SK-N-SH treated with all-trans-retinoic acid at 6 μM for 48 hours (cell line): Measurements from ENCODE around the gene PADI2.

Experiments
- ISL1 ChIP-seq: fragments of 250-450 bp; sonication (Bioruptor Pico); IDR thresholded peaks from 2 replicates; pipeline ENCODE4 v2.1.2; 2022; ENCODE audit warnings: mild to moderate bottlenecking, moderate library complexity
- OSR1 ChIP-seq: fragments of 250-450 bp; sonication (Bioruptor Pico); IDR thresholded peaks from 2 replicates; pipeline ENCODE4 v1.8.0; 2022; ENCODE audit warnings: moderate library complexity, mild to moderate bottlenecking, inconsistent platforms
- PPARA ChIP-seq: fragments of 250-450 bp; sonication (Bioruptor Pico); IDR thresholded peaks from 2 replicates; pipeline ENCODE4 v1.5.0; 2020; ENCODE audit warnings: mild to moderate bottlenecking, borderline replicate concordance
- ZC3H10 ChIP-seq: fragments of 250-450 bp; sonication (Bioruptor Pico); IDR thresholded peaks from 2 replicates; pipeline ENCODE4 v1.5.1; 2021; ENCODE audit warnings: mild to moderate bottlenecking, moderate library complexity
- ZFP3 ChIP-seq: fragments of 250-450 bp; sonication (Bioruptor Pico); IDR thresholded peaks from 2 replicates; pipeline ENCODE4 v1.5.0; 2020; ENCODE audit warnings: mild to moderate bottlenecking, moderate library complexity
- ZFP30 ChIP-seq: fragments of 450-650 bp; formaldehyde crosslinking; IDR thresholded peaks from 2 replicates; pipeline ENCODE4 v1.5.0; 2022; ENCODE audit warnings: mild to moderate bottlenecking, moderate library complexity
- ZNF8 ChIP-seq: fragments of 450-650 bp; formaldehyde crosslinking; IDR thresholded peaks from 2 replicates; pipeline ENCODE4 v1.5.0; 2020; ENCODE audit warnings: mild to moderate bottlenecking, moderate library complexity
- TF ChIP-seq, protein P1 (sequence below): fragments of 250-450 bp; sonication (Bioruptor Pico); IDR thresholded peaks from 2 replicates; pipeline ENCODE4 v1.5.1; 2021; ENCODE audit warnings: mild to moderate bottlenecking, moderate library complexity
- TF ChIP-seq, protein P2 (sequence below): fragments of 250-450 bp; sonication (Bioruptor Pico); IDR thresholded peaks from 2 replicates; pipeline ENCODE4 v1.8.0; 2020; ENCODE audit warnings: mild to moderate bottlenecking, moderate library complexity, borderline replicate concordance

DNA sequence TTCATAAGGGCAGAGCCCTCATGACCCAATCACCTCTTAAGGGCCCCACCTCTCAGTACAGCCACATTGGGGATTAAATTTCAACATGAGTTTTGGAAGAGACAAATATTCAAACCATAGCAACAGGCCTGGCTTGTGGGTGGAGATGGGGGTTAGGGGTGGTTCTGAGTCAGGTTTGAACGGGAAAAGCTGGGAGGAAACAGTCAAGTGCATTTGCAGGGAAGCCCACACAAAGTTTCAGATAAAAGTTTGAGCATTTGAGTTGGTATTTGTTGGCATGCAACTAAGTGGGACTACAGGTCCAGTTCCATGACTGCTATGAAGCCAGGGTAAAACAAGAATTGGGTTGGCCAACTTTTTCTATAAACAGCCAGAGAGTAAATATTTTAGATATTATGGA is 21.0 kb upstream of the PADI2 start:
- TF ChIP-seq ISL1 (no peak), OSR1 (no peak), ZFP3 (no peak), ZNF8 (CRISPR knock-in tag) (no peak), ZFP30 (CRISPR knock-in tag) (no peak), ZC3H10 (CRISPR knock-in tag) (no peak), PPARA (CRISPR knock-in tag) (no peak)
- TF ChIP-seq, protein P1, sequence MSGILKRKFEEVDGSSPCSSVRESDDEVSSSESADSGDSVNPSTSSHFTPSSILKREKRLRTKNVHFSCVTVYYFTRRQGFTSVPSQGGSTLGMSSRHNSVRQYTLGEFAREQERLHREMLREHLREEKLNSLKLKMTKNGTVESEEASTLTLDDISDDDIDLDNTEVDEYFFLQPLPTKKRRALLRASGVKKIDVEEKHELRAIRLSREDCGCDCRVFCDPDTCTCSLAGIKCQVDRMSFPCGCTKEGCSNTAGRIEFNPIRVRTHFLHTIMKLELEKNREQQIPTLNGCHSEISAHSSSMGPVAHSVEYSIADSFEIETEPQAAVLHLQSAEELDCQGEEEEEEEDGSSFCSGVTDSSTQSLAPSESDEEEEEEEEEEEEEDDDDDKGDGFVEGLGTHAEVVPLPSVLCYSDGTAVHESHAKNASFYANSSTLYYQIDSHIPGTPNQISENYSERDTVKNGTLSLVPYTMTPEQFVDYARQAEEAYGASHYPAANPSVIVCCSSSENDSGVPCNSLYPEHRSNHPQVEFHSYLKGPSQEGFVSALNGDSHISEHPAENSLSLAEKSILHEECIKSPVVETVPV (CRISPR knock-in tag), result no peak
- TF ChIP-seq, protein P2, sequence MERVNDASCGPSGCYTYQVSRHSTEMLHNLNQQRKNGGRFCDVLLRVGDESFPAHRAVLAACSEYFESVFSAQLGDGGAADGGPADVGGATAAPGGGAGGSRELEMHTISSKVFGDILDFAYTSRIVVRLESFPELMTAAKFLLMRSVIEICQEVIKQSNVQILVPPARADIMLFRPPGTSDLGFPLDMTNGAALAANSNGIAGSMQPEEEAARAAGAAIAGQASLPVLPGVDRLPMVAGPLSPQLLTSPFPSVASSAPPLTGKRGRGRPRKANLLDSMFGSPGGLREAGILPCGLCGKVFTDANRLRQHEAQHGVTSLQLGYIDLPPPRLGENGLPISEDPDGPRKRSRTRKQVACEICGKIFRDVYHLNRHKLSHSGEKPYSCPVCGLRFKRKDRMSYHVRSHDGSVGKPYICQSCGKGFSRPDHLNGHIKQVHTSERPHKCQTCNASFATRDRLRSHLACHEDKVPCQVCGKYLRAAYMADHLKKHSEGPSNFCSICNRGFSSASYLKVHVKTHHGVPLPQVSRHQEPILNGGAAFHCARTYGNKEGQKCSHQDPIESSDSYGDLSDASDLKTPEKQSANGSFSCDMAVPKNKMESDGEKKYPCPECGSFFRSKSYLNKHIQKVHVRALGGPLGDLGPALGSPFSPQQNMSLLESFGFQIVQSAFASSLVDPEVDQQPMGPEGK, result no peak
